Lower leg skin (tissue), 4 donors: ENCODE measurements around the gene PLCB1. TPM values are rescaled to one million over a fixed set of nuclear protein-coding genes. Genes with fewer than 3 reads are reported as not detected.

Source experiments
- DNase-seq, 2 donors: peaks; one replicate each; pipeline ENCODE4 v3.0.0-alpha.2; 2019; ENCODE audit warnings: low spot score in 2 of 2
- H3K4me3 ChIP-seq: fragments of 200-600 bp; sonication (generic); 2 replicates; pipeline ENCODE4 v1.5.1; 2017; ENCODE audit warnings: mild to moderate bottlenecking, low read depth; ENCODE audit not compliant: poor library complexity, severe bottlenecking
- POLR2A ChIP-seq, 2 donors: fragments of 450-650 bp; IDR thresholded peaks; one replicate each; pipeline ENCODE4 v1.6.1; 2016 to 2017; ENCODE audit warnings: antibody characterized with exemption in 2 of 2, mild to moderate bottlenecking in 1 of 2, moderate library complexity in 1 of 2
- WGBS, 2 donors: methylation state at CpG; one replicate each; pipeline ENCODE4 v1.1.5; 2018; 5-methylcytosine and 5-hydroxymethylcytosine counted together
- intact Hi-C: fragments of 100-400 bp; cut with DNase I; formaldehyde crosslinking; loops from one replicate; pipeline ENCODE4 v1.15.0; 2023; ENCODE audit warnings: low total_unique reads
- total RNA-seq, 4 donors: library from RNA; depleted of rRNA; stranded (reverse); fragments of >200 nt; gene quantifications; one replicate each; pipeline ENCODE4 v1.1.0, GENCODE V29; 2016
- TF ChIP-seq, protein P1 (sequence below), 3 donors: fragments of 450-650 bp; IDR thresholded peaks; one replicate each; pipeline ENCODE4 v1.5.1; 2016; ENCODE audit warnings: antibody characterized with exemption in 3 of 3, mild to moderate bottlenecking in 3 of 3, moderate library complexity in 2 of 3

Gene PLCB1
- total RNA-seq, 4 donors from 2014 or later, result 4.1 to 16.2 (median 9.1) TPM

DNA sequence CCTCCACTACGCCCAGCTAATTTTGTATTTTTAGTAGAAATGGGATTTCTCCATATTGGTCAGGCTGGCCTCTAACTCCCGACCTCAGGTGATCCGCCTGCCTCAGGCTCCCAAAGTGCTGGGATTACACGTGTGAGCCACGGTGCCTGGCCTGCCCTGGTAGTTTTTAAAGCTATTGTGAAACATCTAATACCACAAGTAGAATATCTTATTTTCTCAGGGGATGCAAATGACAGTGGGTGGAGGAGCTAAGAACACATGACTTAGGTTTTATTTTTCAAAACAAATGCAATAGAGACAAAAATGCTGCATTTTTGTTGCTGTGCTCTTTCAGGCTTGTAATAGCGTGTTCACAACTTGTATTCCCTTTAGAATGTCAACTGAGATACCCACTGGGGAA, 671.9 kb downstream of the PLCB1 start:
- H3K4me3 ChIP-seq, result no peak overlapping the region
- WGBS, 2 donors, result 79 to 82% methylated on average over 6 of the region's 6 CpGs
- DNase-seq, result no peak
- TF ChIP-seq, protein P1, sequence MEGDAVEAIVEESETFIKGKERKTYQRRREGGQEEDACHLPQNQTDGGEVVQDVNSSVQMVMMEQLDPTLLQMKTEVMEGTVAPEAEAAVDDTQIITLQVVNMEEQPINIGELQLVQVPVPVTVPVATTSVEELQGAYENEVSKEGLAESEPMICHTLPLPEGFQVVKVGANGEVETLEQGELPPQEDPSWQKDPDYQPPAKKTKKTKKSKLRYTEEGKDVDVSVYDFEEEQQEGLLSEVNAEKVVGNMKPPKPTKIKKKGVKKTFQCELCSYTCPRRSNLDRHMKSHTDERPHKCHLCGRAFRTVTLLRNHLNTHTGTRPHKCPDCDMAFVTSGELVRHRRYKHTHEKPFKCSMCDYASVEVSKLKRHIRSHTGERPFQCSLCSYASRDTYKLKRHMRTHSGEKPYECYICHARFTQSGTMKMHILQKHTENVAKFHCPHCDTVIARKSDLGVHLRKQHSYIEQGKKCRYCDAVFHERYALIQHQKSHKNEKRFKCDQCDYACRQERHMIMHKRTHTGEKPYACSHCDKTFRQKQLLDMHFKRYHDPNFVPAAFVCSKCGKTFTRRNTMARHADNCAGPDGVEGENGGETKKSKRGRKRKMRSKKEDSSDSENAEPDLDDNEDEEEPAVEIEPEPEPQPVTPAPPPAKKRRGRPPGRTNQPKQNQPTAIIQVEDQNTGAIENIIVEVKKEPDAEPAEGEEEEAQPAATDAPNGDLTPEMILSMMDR (IDR thresholded peaks at IDR 0.05), result no peak
- no peak for TF ChIP-seq POLR2A (IDR thresholded peaks at IDR 0.05)
- intact Hi-C loops, result no loop called here

DNA sequence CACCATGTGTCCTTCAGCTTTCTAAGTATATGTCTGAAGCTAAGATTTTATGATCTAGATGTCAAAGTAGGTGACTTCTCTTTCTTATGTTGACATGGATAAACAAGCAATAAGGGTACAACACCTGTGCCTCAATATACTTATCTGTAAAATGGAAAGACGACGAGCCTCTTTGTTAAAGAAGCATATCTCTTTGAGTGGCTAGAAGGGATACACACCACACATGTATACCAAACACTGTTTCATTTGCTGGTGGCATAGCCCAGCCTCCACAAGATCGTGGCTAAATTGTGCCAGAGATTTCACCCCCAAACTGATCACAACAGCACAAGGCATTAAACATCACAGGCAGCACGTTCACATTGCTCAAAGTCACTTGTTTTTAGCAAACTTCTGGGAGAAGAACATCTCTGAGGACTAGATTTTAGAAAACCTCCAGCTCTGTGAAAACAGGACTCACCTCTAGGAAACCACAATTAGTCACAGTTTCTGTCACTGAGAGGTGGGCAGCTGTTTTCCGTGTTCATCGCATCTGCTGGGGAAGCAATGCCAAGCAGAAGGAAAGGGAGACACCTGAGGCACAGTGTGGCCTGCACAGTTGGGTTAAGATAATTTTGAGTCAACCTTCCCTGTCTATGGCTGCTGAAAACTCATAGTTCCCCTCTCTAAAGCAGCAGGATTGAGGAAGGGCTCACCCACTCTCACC, 673.8 kb downstream of the PLCB1 start:
- WGBS, 2 donors, result 87 to 92% methylated on average over 6 of the region's 6 CpGs
- H3K4me3 ChIP-seq, result no peak overlapping the region
- no peak for DNase-seq
- no peak for TF ChIP-seq POLR2A (IDR thresholded peaks at IDR 0.05)
- TF ChIP-seq, protein P1 (IDR thresholded peaks at IDR 0.05), result no peak
- intact Hi-C loops, result no loop called here

DNA sequence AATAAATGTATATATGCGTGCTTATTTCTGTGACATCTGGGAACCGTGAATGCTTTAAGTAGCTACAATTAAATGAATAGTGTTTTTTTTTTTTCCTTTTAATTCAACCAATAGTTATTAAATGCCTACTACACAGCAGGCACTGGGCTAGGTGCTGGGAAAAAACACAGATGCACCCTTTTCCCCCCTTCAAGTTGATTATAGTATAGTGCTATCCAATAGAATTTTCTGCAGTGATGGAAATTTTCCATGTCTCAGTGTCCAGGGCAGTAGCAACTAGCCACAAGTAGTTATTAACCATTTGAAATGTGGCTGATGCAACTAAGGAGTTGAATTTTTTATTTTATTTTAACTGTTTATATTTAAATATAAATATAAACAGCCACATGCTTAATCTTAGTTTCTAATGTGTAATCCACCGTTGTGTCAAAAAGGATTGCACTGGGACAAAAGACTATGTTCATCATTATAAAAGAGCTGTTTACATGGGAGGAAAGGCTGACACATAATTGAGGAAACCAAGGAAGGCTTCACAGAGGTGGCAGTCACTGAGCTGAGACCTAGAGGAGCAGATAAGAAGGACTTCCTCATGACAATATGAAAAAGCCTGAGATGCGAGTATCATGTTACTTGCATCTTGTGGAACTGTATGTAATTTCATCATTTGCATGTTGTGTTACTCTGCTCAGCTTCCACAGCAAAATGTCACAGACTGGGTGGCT, 675.6 kb downstream of the PLCB1 start:
- no peak for DNase-seq
- WGBS, 2 donors, result 86 to 90% methylated on average over 4 of the region's 4 CpGs
- no peak for TF ChIP-seq POLR2A (IDR thresholded peaks at IDR 0.05)
- TF ChIP-seq, protein P1 (IDR thresholded peaks at IDR 0.05), result no peak
- intact Hi-C loops, result no loop called here
- H3K4me3 ChIP-seq, result no peak overlapping the region

DNA sequence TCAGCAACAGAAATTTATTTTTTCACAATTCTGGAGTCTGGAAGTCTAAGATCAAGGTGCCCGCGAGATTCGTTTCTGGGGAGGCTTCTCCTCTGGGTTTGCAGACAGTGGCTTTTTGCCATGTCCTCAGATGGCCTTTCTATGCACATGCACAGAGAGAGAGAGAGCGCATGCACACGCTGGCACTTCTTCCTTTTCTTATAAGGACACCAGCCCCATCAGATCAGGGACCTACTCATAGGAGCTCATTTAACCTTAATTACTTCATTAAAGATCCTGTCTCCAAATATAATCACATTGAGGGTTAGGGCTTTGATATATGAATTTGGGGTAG, 676.1 kb downstream of the PLCB1 start:
- DNase-seq, result no peak
- TF ChIP-seq, protein P1 (IDR thresholded peaks at IDR 0.05), result no peak
- TF ChIP-seq POLR2A (IDR thresholded peaks at IDR 0.05), result no peak
- 57 to 69% methylated on average over 5 of the region's 5 CpGs for WGBS, 2 donors
- intact Hi-C loops, result no loop called here
- no peak overlapping the region for H3K4me3 ChIP-seq

- WGBS, 2 donors, result 76 to 79% methylated on average over 14 of the region's 14 CpGs
- intact Hi-C loops, result no loop called here
- TF ChIP-seq POLR2A (IDR thresholded peaks at IDR 0.05), result no peak
- TF ChIP-seq, protein P1 (IDR thresholded peaks at IDR 0.05), result no peak
- no peak overlapping the region for H3K4me3 ChIP-seq
- DNase-seq, result no peak
Measured at GRCh38 chr20:8809107-8809953, 677.3 kb downstream of the PLCB1 start.
